H9 (cell line): ENCODE data around the gene TFAP2C. TPM values are rescaled to one million over a fixed set of nuclear protein-coding genes. Genes with fewer than 3 reads are reported as not detected.

Experiments
- DNase-seq: peaks from one replicate; pipeline ENCODE4 v3.0.0-alpha.2; 2017
- H2AFZ ChIP-seq: one replicate; pipeline ENCODE4 v1.6.1; 2013; ENCODE audit warnings: mild to moderate bottlenecking, low read length, control low read depth, moderate library complexity
- H2AK5ac ChIP-seq: 2 replicates; pipeline ENCODE4 v1.6.1; 2013; ENCODE audit warnings: low read length, control low read depth, mixed read lengths; ENCODE audit not compliant: insufficient read length
- H2BK120ac ChIP-seq: one replicate; pipeline ENCODE4 v1.6.1; 2013; ENCODE audit warnings: low read depth, mild to moderate bottlenecking, low read length, control low read depth, inconsistent platforms; ENCODE audit not compliant: poor library complexity, severe bottlenecking
- H2BK12ac ChIP-seq: 2 replicates; pipeline ENCODE4 v1.6.1; 2013; ENCODE audit warnings: low read length, control low read depth, mixed read lengths, low read depth; ENCODE audit not compliant: insufficient read length
- H2BK15ac ChIP-seq: 2 replicates; pipeline ENCODE4 v1.6.1; 2013; ENCODE audit warnings: low read depth, low read length, control low read depth
- H2BK20ac ChIP-seq: one replicate; pipeline ENCODE4 v1.6.1; 2013; ENCODE audit warnings: low read depth, mild to moderate bottlenecking, low read length, control low read depth, inconsistent platforms; ENCODE audit not compliant: poor library complexity, severe bottlenecking
- H2BK5ac ChIP-seq: 2 replicates; pipeline ENCODE4 v1.6.1; 2013; ENCODE audit warnings: low read length, control low read depth, mixed read lengths; ENCODE audit not compliant: insufficient read length
- H3K14ac ChIP-seq: 2 replicates; pipeline ENCODE4 v1.6.1; 2013; ENCODE audit warnings: low read length, control low read depth; ENCODE audit not compliant: insufficient read depth
- H3K18ac ChIP-seq: 2 replicates; pipeline ENCODE4 v1.6.1; 2013; ENCODE audit warnings: low read depth, mild to moderate bottlenecking, mixed read lengths, low read length, control low read depth; ENCODE audit not compliant: insufficient read length
- H3K23ac ChIP-seq: 2 replicates; pipeline ENCODE4 v1.6.1; 2013; ENCODE audit warnings: low read length, control low read depth, mixed read lengths, low read depth; ENCODE audit not compliant: insufficient read length
- H3K23me2 ChIP-seq: 2 replicates; pipeline ENCODE4 v1.6.1; 2013; ENCODE audit warnings: low read depth, mild to moderate bottlenecking, mixed read lengths, low read length, control low read depth; ENCODE audit not compliant: insufficient read length, poor library complexity, severe bottlenecking
- H3K27ac ChIP-seq: 2 replicates; pipeline ENCODE4 v1.5.1; 2013; ENCODE audit warnings: low read length, control low read depth, mixed read lengths, low read depth; ENCODE audit not compliant: insufficient read length
- H3K27me3 ChIP-seq: 2 replicates; pipeline ENCODE4 v1.6.1; 2013; ENCODE audit warnings: low read length, control low read depth, inconsistent platforms; ENCODE audit not compliant: insufficient read depth
- H3K4ac ChIP-seq: 2 replicates; pipeline ENCODE4 v1.6.1; 2013; ENCODE audit warnings: low read depth, mild to moderate bottlenecking, control low read depth, inconsistent platforms, low read length, moderate library complexity
- H3K4me1 ChIP-seq: 2 replicates; pipeline ENCODE4 v1.6.1; 2013; ENCODE audit warnings: low read length, control low read depth, inconsistent platforms; ENCODE audit not compliant: insufficient read depth
- H3K4me2 ChIP-seq: 2 replicates; pipeline ENCODE4 v1.6.1; 2013; ENCODE audit warnings: low read length, control low read depth, mixed read lengths; ENCODE audit not compliant: insufficient read length, insufficient read depth
- H3K56ac ChIP-seq: 2 replicates; pipeline ENCODE4 v1.6.1; 2013; ENCODE audit warnings: low read depth, mild to moderate bottlenecking, mixed read lengths, low read length, control low read depth; ENCODE audit not compliant: insufficient read length
- H3K79me1 ChIP-seq: 2 replicates; pipeline ENCODE4 v1.6.1; 2013; ENCODE audit warnings: low read depth, mild to moderate bottlenecking, moderate library complexity, low read length, control low read depth, inconsistent platforms; ENCODE audit not compliant: insufficient read depth, poor library complexity, severe bottlenecking
- H3K79me2 ChIP-seq: 2 replicates; pipeline ENCODE4 v1.6.1; 2013; ENCODE audit warnings: low read length, control low read depth, inconsistent platforms; ENCODE audit not compliant: insufficient read depth
- H3K9ac ChIP-seq: 2 replicates; pipeline ENCODE4 v1.6.1; 2013; ENCODE audit warnings: low read length, control low read depth, mixed read lengths; ENCODE audit not compliant: insufficient read length; ENCODE audit errors: extremely low read depth
- H3K9me3 ChIP-seq: one replicate; pipeline ENCODE4 v1.6.1; 2013; ENCODE audit warnings: low read depth, low read length, inconsistent platforms; ENCODE audit not compliant: control insufficient read depth
- H3T11ph ChIP-seq: one replicate; pipeline ENCODE4 v1.6.1; 2013; ENCODE audit warnings: mild to moderate bottlenecking, low read length, control low read depth, inconsistent platforms
- H4K20me1 ChIP-seq: one replicate; pipeline ENCODE4 v1.6.1; 2013; ENCODE audit not compliant: control insufficient read depth, insufficient read length, insufficient read depth
- H4K5ac ChIP-seq: 2 replicates; pipeline ENCODE4 v1.6.1; 2013; ENCODE audit warnings: low read depth, mild to moderate bottlenecking, mixed read lengths, low read length, control low read depth; ENCODE audit not compliant: insufficient read length
- H4K8ac ChIP-seq: replicated peaks from 2 replicates; pipeline ENCODE4 v1.6.1; 2013; ENCODE audit warnings: low read length, control low read depth, mixed read lengths, low read depth; ENCODE audit not compliant: insufficient read length
- H4K91ac ChIP-seq: 2 replicates; pipeline ENCODE4 v1.6.1; 2013; ENCODE audit warnings: low read depth, mild to moderate bottlenecking, moderate library complexity, mixed read lengths, low read length, control low read depth; ENCODE audit not compliant: insufficient read length
- H3K27ac Mint-ChIP-seq, 3 experiments: 2 replicates in 2 of 3; 3 replicates in 1 of 3; pipeline ENCODE4 v1.8.0; 2020 to 2021; ENCODE audit warnings: mixed read lengths in 3 of 3, mild to moderate bottlenecking in 1 of 3, moderate library complexity in 1 of 3
- H3K27me3 Mint-ChIP-seq: 2 replicates; pipeline ENCODE4 v1.8.0; 2021; ENCODE audit warnings: low read depth, mild to moderate bottlenecking, moderate library complexity, mixed read lengths
- H3K36me3 Mint-ChIP-seq, 3 experiments: 2 replicates in 2 of 3; 3 replicates in 1 of 3; pipeline ENCODE4 v1.8.0; 2020 to 2021; ENCODE audit warnings: low read depth in 3 of 3, mixed read lengths in 3 of 3; ENCODE audit not compliant: insufficient read depth in 1 of 3
- H3K4me1 Mint-ChIP-seq, 2 experiments: 2 replicates each; pipeline ENCODE4 v1.8.0; 2020; ENCODE audit warnings: mixed read lengths in 2 of 2
- H3K4me3 Mint-ChIP-seq, 2 experiments: 2 replicates in 1 of 2; 3 replicates in 1 of 2; pipeline ENCODE4 v1.8.0; 2020 to 2021; ENCODE audit warnings: mild to moderate bottlenecking in 2 of 2, mixed read lengths in 2 of 2, moderate library complexity in 1 of 2
- H3K9me3 Mint-ChIP-seq, 2 experiments: 2 replicates in 1 of 2; 3 replicates in 1 of 2; pipeline ENCODE4 v1.8.0; 2020; ENCODE audit warnings: mild to moderate bottlenecking in 2 of 2, mixed read lengths in 2 of 2, moderate library complexity in 1 of 2
- CTCF ChIP-seq: fragments of 200-600 bp; sonication (generic); conservative IDR thresholded peaks from 3 replicates; pipeline ENCODE4 v1.8.0; 2021; ENCODE audit warnings: antibody characterized with exemption, mild to moderate bottlenecking
- WGBS: extraction: QIAGEN DNeasy Blood & Tissue Kit; methylation state at CpG from one replicate; pipeline ENCODE4 v1.1.7; 2013; ENCODE audit warnings: missing lambda C conversion rate, low lambda C conversion rate, mixed read lengths; ENCODE audit not compliant: insufficient read length; ENCODE audit errors: extremely low coverage; 5-methylcytosine and 5-hydroxymethylcytosine counted together
- total RNA-seq: library from RNA; stranded (reverse); gene quantifications from 2 replicates; pipeline ENCODE4 v1.2.1, GENCODE V29; 2021

The TFAP2C gene
- total RNA-seq, 1 experiment from 2014 or later: 24.3 TPM

GRCh38 chr20:56673450-56673849, 44.3 kb downstream of the TFAP2C start:
- H4K8ac ChIP-seq: no peak overlapping the region
- H3K4me2 ChIP-seq: no peak overlapping the region
- H2BK5ac ChIP-seq: no peak overlapping the region
- H2BK15ac ChIP-seq: no peak overlapping the region
- no peak overlapping the region for H2AFZ ChIP-seq
- no peaks in the 10 kb centered on the region for H3K9me3 ChIP-seq
- DNase-seq: no peak
- no peak overlapping the region for H4K91ac ChIP-seq
- H3K4me1 ChIP-seq: peaks cover 7% of the 10 kb centered on the region; the same call in 1 of the 2 replicates
- H3K36me3 Mint-ChIP-seq: peaks cover 0 to 9% (median 0%) of the 10 kb centered on the region in 3 experiments; a peak in 2 of 7 replicates
- TF ChIP-seq CTCF: no peak
- H3K4me3 Mint-ChIP-seq: peak overlapping the region in 1 of 2 experiments; percentile 42; a peak in 1 of 5 replicates
- no peak overlapping the region for H3K18ac ChIP-seq
- no peak overlapping the region for H2AK5ac ChIP-seq
- no peaks in the 10 kb centered on the region; the same call in 1 of the 2 replicates for H3K27me3 Mint-ChIP-seq
- H3K23ac ChIP-seq: no peak overlapping the region
- no peak overlapping the region for H4K5ac ChIP-seq
- H3K27me3 ChIP-seq: no peaks in the 10 kb centered on the region
- H3K56ac ChIP-seq: no peak overlapping the region
- H2BK12ac ChIP-seq: no peak overlapping the region
- no peak overlapping the region for H3K4ac ChIP-seq
- no peaks in the 10 kb centered on the region for H4K20me1 ChIP-seq
- peaks cover 19 to 20% of the 10 kb centered on the region in 2 experiments for H3K4me1 Mint-ChIP-seq
- peak overlapping the region; percentile 3 to 80 (median 73); a peak in 4 of 7 replicates for H3K27ac Mint-ChIP-seq
- H2BK20ac ChIP-seq: no peak overlapping the region
- WGBS: no CpG with 5 or more reads among the region's 5 CpGs
- H3T11ph ChIP-seq: no peak overlapping the region
- no peak overlapping the region for H2BK120ac ChIP-seq
- no peaks in the 10 kb centered on the region for H3K79me2 ChIP-seq
- no peaks in the 10 kb centered on the region for H3K79me1 ChIP-seq
- H3K23me2 ChIP-seq: no peaks in the 10 kb centered on the region
- H3K14ac ChIP-seq: no peak overlapping the region
- H3K27ac ChIP-seq: no peak overlapping the region
- H3K9ac ChIP-seq: no peak overlapping the region
- H3K9me3 Mint-ChIP-seq: no peaks in the 10 kb centered on the region
